Stimulated activated naive B cell treated with anti-CD40 and anti-IgM and Interleukin-4, amounts not matched to agents 10 μg/mL and 1 μg/mL and 100 μg/mL, for 72 hours (primary cell): ENCODE measurements around the gene TBC1D20.
A peak's percentile ranks its signal among the peaks of the same experiment; 100 is the strongest.

Experiments used
- ATAC-seq, 2 donors: fragments of 150-1000 bp; cut with Tn5 transposase; replicated peaks; 2 replicates each; pipeline ENCODE4 v1.10.0; 2021; ENCODE audit warnings: moderate library complexity in 1 of 2
- DNase-seq: peaks from one replicate; pipeline ENCODE4 v3.0.0; 2021
- H3K27ac Mint-ChIP-seq: one replicate; pipeline ENCODE4 v1.8.0; 2022; ENCODE audit warnings: mild to moderate bottlenecking, mixed read lengths
- H3K27me3 Mint-ChIP-seq, 2 donors: one replicate each; pipeline ENCODE4 v1.8.0; 2022; ENCODE audit warnings: mixed read lengths in 2 of 2
- H3K36me3 Mint-ChIP-seq, 2 donors: one replicate each; pipeline ENCODE4 v1.8.0; 2022; ENCODE audit warnings: mixed read lengths in 2 of 2, mild to moderate bottlenecking in 1 of 2
- H3K4me1 Mint-ChIP-seq, 2 donors: one replicate each; pipeline ENCODE4 v1.8.0; 2022; ENCODE audit warnings: mixed read lengths in 2 of 2, mild to moderate bottlenecking in 1 of 2
- H3K4me3 Mint-ChIP-seq, 2 donors: one replicate each; pipeline ENCODE4 v1.8.0; 2022; ENCODE audit warnings: mild to moderate bottlenecking in 2 of 2, mixed read lengths in 2 of 2, moderate library complexity in 1 of 2
- H3K9me3 Mint-ChIP-seq, 2 donors: one replicate each; pipeline ENCODE4 v1.8.0; 2022; ENCODE audit warnings: mixed read lengths in 2 of 2, mild to moderate bottlenecking in 1 of 2

TBC1D20 gene

DNA sequence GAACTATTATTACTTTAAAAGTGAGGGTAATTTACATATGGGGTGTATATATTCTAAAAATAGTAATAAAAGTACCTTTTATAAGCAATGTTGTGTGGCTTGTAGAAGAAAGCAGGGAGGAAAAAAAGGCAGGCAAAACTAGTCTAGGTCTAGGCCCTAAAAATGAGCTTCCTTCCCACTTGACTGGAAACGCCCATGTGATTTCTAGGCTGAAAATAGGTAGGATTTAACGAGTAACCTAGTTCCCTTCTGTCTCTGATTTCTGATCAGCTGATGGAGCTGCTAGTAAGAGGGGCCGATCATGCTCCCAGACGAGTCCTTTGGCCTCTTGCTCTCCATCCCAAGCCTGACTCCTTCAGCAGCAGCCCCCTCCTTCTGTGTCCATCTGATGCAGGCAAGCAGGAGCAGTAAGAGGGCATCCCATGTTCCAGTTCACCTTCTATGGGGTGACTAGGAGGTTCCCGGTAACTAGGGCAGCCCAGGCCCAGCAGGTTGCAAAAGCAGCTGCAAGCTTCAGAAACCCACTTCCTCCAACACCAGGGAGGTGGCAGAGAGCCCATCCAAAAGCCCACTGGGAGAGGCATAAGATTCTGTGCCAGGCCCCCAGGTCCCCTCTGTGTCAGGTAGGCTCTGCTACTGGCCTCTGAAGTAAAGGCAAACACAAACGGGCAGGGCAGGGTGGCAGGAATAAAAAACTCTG, 24.4 kb downstream of the TBC1D20 start:
- peak overlapping the region in 1 of 2 donors; percentile 14 for H3K4me3 Mint-ChIP-seq

DNA sequence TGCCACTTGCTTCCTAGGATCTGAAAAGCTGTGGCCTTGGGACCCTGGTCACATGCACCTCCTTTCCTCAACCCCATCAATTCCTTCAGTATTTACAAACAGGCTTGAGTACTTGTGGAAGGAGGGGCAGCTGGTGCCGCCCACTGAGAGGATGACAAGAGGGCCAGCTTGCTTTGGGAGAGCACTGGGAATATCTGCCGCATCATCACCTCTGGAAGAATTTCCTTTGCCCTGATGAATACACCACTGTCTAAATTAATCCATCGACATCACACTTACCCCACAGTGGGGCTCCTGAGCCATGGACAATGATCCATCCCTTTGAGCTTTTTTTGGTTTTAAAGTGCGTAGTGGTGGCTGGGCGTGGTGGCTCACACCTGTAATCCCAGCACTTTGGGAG, 25.9 kb downstream of the TBC1D20 start:
- ATAC-seq, result no peak
- peaks cover 48 to 57% of the 10 kb centered on the region in 2 donors for H3K4me1 Mint-ChIP-seq

More for the DNA sequence above, 24.4 kb downstream of the TBC1D20 start:
- no peak for ATAC-seq
- Mint-ChIP-seq H3K27me3 (no peaks in the 10 kb centered on the region), H3K9me3 (no peaks in the 10 kb centered on the region), H3K4me1 (peaks cover 42 to 50% of the 10 kb centered on the region in 2 donors), H3K36me3 (peaks cover 46 to 79% of the 10 kb centered on the region in 2 donors), H3K27ac (peak overlapping the region; percentile 85)
- no peak for DNase-seq

DNA sequence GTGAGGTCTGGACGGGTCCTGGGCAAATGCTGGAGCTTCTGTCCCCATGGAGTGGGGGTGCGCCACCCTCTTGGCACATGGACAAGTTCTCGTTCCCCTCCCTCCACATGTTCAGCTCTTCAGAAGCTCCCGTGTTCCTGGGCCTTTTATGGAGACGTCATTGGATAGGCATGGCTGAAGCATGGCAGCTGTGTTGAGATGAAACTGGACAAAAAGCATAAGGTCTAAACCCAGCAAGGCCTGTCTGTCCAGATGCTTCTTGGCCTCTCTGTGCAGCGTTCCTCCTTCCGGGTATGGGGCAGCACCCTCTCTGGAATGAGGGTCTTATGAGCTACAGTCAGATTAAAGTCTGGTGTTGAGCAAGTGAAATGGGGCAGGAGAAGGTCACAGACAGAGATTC, 26.8 kb downstream of the TBC1D20 start:
- Mint-ChIP-seq H3K4me1 (peaks cover 48 to 57% of the 10 kb centered on the region in 2 donors), H3K9me3 (no peaks in the 10 kb centered on the region), H3K36me3 (peaks cover 45 to 73% of the 10 kb centered on the region in 2 donors), H3K27me3 (no peaks in the 10 kb centered on the region), H3K27ac (peak overlapping the region; percentile 87), H3K4me3 (no peak overlapping the region)
- ATAC-seq, result no peak
- DNase-seq, result no peak

More for the DNA sequence above, 25.9 kb downstream of the TBC1D20 start:
- DNase-seq, result no peak
- H3K27ac Mint-ChIP-seq, result peak overlapping the region; percentile 47
- H3K4me3 Mint-ChIP-seq, result no peak overlapping the region
- no peaks in the 10 kb centered on the region for H3K9me3 Mint-ChIP-seq
- H3K27me3 Mint-ChIP-seq, result no peaks in the 10 kb centered on the region
- peaks cover 44 to 73% of the 10 kb centered on the region in 2 donors for H3K36me3 Mint-ChIP-seq

DNA sequence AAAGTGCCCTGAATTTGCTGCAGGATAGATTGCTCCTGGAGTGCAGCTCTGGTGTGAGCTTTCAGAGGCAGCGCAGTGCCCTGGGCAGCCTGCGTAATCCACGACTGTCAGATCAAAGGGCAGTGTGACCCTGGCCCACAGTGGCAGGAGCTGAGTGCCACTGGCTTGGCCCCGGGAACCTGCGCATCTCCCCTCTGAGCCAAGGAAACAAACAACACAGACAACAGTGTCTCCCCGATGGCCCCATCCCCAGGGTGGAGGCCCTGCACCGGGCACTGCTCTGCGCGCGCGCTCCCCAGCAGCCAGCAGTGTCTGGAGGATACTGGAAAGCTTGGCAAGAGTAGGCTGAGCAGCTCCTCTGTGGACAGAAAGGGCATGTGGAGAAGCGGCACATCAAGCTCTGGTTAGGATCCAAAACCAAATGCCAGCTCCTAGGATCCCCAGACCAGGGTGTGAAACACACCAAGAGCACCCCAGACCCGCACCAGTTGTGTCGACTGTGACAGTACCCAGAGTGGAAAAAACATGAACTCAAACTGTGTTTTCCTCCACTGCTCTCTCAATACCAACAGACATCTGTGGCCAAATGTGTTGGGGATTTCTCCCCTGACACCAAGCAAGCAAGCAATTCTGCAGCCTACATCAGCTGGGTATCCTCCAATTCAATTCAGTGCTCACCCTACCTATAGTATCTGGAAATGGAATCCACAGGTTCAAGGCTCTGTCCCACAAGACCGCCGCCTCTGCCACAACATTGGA, 27.5 kb downstream of the TBC1D20 start:
- no peak for DNase-seq
- H3K27me3 Mint-ChIP-seq, result no peaks in the 10 kb centered on the region
- peak overlapping the region in 1 of 2 donors; percentile 29 for H3K4me3 Mint-ChIP-seq
- H3K27ac Mint-ChIP-seq, result peak overlapping the region; percentile 67
- H3K4me1 Mint-ChIP-seq, result peaks cover 46 to 54% of the 10 kb centered on the region in 2 donors
- no peak for ATAC-seq
- peaks cover 44 to 76% of the 10 kb centered on the region in 2 donors for H3K36me3 Mint-ChIP-seq
- no peaks in the 10 kb centered on the region for H3K9me3 Mint-ChIP-seq

DNA sequence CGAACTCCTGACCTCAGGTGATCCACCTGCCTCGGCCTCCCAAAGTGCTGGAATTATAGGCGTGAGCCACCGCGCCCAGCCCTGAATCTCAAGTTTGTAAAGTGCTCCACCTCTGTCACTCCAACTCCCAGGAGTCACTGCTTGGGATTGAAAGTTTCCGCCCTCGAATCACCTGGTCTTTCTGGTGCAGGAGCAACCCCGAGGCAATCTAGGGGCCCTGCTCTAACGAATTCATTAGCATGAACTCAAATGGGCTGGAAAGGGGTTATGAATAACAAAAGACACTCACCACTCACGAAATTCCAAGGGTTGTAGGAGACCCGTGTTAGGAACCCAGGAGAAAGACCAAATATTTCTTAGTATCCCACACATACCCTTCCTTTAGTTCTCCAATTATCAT, 28.1 kb downstream of the TBC1D20 start:
- H3K4me3 Mint-ChIP-seq, result peak overlapping the region; percentile 28 to 29
- peaks cover 40 to 73% of the 10 kb centered on the region in 2 donors for H3K36me3 Mint-ChIP-seq
- no peak for DNase-seq
- H3K27ac Mint-ChIP-seq, result peak overlapping the region; percentile 62
- no peaks in the 10 kb centered on the region for H3K9me3 Mint-ChIP-seq
- H3K27me3 Mint-ChIP-seq, result no peaks in the 10 kb centered on the region
- H3K4me1 Mint-ChIP-seq, result peaks cover 39 to 48% of the 10 kb centered on the region in 2 donors
- no peak for ATAC-seq

DNA sequence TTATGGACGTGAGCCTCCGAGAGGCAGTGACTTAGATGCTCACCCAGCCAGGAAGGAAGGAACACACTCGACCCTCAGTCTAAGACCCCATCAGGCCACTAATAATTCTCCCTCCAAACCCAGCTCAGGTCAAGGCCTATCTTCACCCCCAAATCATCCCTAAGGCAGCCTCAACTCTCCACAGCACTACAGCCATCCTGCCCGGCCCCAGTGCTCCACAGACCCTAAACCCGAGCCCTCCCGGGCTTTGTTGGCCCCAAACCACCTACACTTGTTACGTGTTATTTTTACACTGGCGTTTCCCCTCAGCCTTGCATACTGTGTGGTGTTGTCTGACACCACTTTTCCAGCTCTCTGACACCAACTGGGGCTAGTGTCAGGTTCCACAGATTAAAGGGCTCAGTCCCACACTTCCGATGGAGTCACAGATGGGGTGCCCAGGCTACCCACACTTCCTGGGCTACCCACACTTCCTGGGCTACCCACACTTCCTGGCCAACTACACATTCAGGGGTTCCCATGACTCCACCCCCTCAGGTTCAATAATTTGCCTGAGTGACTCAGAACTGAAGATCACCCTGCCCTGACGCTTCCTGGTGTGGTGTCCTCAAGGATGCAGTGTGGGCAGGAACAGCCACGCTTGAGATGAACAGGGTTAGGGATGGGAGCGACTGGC, 28.9 kb downstream of the TBC1D20 start:
- Mint-ChIP-seq H3K27me3 (no peaks in the 10 kb centered on the region), H3K4me3 (peak overlapping the region; percentile 49 to 59), H3K27ac (peak overlapping the region; percentile 94), H3K4me1 (peaks cover 32 to 40% of the 10 kb centered on the region in 2 donors), H3K9me3 (no peaks in the 10 kb centered on the region), H3K36me3 (peaks cover 38 to 70% of the 10 kb centered on the region in 2 donors)
- ATAC-seq (peak; percentile 68 to 75), DNase-seq (peak; percentile 30)

DNA sequence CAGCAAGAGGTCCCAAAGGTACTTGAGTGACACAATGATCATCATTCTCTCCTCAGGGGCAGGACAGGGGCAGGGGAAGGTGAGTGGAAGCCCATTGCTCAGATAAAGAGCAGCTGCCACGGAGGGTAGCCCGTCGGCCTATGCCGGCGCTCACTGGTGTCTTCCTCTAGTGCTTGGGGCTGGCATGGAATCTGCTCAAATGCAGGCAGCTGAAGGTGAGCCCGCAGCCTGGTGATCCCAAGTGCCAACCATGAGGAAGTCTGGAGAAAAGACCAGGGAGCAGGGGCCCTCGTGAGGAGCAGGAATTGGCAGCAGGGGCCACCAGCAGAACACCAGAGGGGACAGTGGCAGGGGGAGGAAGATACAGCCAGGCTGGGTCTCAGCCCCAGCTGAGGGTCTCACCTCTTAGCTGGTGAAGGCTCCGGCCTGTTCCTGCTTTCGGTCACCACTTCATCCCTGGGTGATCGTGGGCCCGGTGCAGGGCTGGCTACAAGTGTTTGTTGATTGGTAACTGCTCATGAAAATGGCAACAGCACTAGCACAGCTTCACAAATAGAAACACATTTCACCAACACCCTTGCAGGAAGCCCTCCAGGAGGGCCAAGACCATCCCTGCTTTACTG, 29.5 kb downstream of the TBC1D20 start:
- Mint-ChIP-seq H3K27ac (peak overlapping the region; percentile 94), H3K4me1 (peaks cover 26 to 33% of the 10 kb centered on the region in 2 donors), H3K36me3 (peaks cover 42 to 70% of the 10 kb centered on the region in 2 donors), H3K27me3 (no peaks in the 10 kb centered on the region), H3K9me3 (no peaks in the 10 kb centered on the region), H3K4me3 (peak overlapping the region in 1 of 2 donors; percentile 59)
- DNase-seq (no peak), ATAC-seq (peak in 1 of 2 donors; percentile 2)

DNA sequence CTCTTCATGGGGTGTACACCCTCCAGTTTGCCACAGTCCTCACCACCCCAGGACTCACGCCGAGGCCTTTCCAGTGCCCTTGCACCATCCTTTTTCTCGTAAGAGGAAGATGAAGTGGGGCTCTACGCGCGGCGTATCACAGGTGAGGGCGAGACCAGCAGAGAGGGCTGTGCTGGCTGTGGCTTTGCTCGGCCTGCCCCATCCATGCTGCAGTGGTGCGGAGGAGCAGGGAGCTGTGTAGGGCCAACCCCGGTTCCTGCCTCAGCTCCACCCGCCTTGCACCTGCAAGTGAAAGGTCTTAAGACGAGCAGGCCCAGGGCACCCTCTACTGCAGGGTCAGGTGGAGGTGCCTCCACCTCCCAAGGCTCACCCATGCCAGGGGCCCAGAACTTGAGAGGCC, 30.1 kb downstream of the TBC1D20 start:
- peak overlapping the region in 1 of 2 donors; percentile 10 for H3K4me3 Mint-ChIP-seq
- H3K4me1 Mint-ChIP-seq, result peaks cover 22 to 27% of the 10 kb centered on the region in 2 donors
- no peaks in the 10 kb centered on the region for H3K9me3 Mint-ChIP-seq
- DNase-seq (no peak), ATAC-seq (no peak)
- H3K27ac Mint-ChIP-seq, result peak overlapping the region; percentile 60
- peaks cover 42 to 67% of the 10 kb centered on the region in 2 donors for H3K36me3 Mint-ChIP-seq
- no peaks in the 10 kb centered on the region for H3K27me3 Mint-ChIP-seq

DNA sequence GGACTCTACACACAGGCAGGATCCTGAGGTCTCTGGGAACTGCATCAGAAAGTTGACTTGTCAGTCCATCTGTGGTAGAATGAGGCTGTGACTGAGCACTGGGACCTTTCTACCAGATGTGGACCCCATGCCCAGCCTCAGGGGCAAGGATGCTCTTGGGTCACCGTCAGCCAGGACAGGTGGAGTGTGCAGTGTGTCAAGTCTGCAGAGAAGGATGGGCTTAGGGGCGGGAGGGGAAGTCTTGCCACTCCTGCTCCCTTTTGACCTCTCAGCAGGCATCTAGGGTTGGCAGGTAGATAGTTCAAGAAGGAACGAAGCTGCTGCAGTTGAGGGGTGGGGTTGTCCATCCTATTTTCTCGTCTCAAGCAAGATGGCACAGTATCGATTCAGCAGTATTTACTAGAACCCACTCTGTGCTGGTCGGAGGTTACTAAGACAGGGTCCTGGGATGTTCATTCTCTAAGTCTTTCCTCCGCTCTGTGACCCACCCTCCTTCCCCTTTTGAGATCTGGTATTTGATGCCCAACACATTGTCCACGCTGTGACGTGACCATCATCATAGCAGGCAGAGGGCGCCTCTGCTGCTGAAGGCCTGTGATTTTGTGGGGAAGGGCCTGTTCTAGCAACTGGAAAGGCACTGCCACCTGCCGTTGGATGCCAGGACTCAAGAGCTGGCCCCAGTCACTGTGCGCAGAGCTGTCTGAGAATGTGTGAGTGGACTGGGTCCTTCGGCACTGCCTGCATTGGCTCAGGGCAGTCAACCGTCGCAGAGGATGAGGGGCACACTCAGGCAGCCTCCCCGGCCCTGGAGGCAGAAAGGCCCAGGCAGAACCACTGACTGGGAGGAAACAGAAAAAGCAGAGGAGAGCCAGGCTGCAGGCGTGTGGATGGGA, 31.1 kb downstream of the TBC1D20 start:
- Mint-ChIP-seq H3K27me3 (no peaks in the 10 kb centered on the region), H3K36me3 (peaks cover 42 to 62% of the 10 kb centered on the region in 2 donors), H3K4me3 (peak overlapping the region in 1 of 2 donors; percentile 25), H3K4me1 (peaks cover 22 to 26% of the 10 kb centered on the region in 2 donors), H3K27ac (no peak overlapping the region), H3K9me3 (no peaks in the 10 kb centered on the region)
- DNase-seq (no peak), ATAC-seq (no peak)

DNA sequence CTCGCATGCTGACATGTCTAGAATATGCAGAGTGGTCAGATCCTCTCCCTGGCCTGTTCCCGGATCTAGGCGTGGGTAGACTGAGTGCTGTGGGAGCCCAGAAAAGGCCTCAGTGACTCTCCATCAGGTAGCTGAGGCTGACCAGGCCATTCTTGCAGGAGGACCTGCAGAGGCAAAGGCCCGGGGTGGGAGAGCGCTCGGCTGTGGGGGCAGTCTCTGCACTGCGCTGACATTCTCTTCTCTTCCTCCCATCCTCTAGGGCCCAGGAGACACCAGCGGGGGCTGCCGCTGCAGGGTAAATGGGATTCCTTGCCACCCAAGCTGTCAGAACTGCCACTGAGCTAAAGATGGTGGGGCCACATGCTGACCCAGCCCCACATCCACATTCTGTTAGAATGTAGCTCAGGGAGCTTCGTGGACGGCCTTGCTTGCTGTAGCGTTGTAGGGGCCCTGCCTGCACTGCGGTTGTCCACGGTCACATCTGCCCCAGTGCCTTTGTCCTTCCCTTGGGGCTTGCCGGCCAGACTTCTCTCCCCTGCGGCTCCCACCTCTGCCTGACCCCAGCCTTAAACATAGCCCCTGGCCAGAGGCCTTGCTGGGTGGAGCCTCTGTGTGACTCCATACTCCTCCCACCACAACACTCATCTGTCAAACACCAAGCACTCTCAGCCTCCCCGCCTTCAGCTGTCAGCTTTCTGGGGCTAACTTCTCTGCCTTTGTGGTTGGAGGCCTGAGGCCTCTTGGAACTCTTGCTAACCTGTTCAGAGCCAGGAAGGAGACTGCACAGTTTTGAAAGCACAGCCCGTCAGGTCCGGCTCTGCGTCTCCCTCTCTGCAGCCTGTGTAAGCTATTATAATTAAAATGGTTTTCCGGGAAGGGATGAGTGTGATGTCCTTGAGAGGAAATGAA, 32.0 kb downstream of the TBC1D20 start:
- DNase-seq (no peak), ATAC-seq (no peak)
- Mint-ChIP-seq H3K36me3 (peaks cover 36 to 61% of the 10 kb centered on the region in 2 donors), H3K4me1 (peaks cover 22 to 26% of the 10 kb centered on the region in 2 donors), H3K4me3 (no peak overlapping the region), H3K9me3 (no peaks in the 10 kb centered on the region), H3K27ac (peak overlapping the region; percentile 31), H3K27me3 (no peaks in the 10 kb centered on the region)

DNA sequence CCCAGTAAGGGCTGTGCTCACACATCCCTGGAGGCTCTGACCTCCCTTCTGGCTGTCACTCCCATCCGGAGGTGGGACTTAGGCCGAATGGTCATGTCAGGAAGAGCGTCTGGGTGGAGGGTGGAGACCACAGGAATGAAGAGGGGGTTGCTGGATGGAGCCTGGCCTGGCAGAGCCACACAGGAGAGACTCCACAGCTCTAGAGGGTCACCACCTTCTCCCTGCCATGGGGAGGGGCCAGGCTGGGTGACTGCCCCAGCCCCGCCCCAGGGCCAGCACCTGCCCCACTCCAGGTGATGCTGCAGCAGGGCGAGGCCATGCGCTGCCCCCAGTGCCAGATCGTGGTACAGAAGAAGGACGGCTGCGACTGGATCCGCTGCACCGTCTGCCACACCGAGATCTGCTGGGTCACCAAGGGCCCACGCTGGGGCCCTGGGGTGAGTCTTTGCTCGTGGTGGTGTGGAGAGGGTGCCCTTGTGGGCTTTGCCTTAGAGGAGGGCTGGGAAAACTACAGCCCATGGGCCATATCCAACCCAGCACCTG, 33.6 kb downstream of the TBC1D20 start:
- no peak for DNase-seq
- H3K27ac Mint-ChIP-seq, result no peak overlapping the region
- peaks cover 46 to 65% of the 10 kb centered on the region in 2 donors for H3K36me3 Mint-ChIP-seq
- H3K4me3 Mint-ChIP-seq, result no peak overlapping the region
- peaks cover 13 to 15% of the 10 kb centered on the region in 2 donors for H3K4me1 Mint-ChIP-seq
- no peaks in the 10 kb centered on the region for H3K27me3 Mint-ChIP-seq
- no peaks in the 10 kb centered on the region for H3K9me3 Mint-ChIP-seq
- no peak for ATAC-seq
